HepG2 (cell line): ENCODE data around the gene ASXL1. TPM values are rescaled to one million over a fixed set of nuclear protein-coding genes. Genes with fewer than 3 reads are reported as not detected.

Experiments
- EED ChIP-seq: sonication (generic); formaldehyde crosslinking; IDR thresholded peaks from 2 replicates; pipeline ENCODE4 v1.5.0; 2020; ENCODE audit warnings: mild to moderate bottlenecking, missing genetic modification reagents
- KLF13 ChIP-seq: sonication (generic); formaldehyde crosslinking; IDR thresholded peaks from 2 replicates; pipeline ENCODE4 v1.4.0; 2020; ENCODE audit warnings: mild to moderate bottlenecking, missing genetic modification reagents
- NR2F1 ChIP-seq, 2 experiments: fragments of 450-650 bp in 1 of 2; formaldehyde crosslinking in 1 of 2; IDR thresholded peaks; 2 replicates each; pipeline versions ENCODE4 v1.5.0 to v1.6.1; 2016 to 2020; ENCODE audit warnings: mild to moderate bottlenecking in 1 of 2, missing compliant biosample characterization in 1 of 2, missing genetic modification reagents in 1 of 2, moderate library complexity in 1 of 2
- RBFOX2 ChIP-seq: fragments of 200-400 bp; formaldehyde crosslinking; IDR thresholded peaks from 2 replicates; pipeline ENCODE4 v1.6.1; 2017; ENCODE audit warnings: low read depth, mild to moderate bottlenecking, low read length
- RFX5 ChIP-seq: IDR thresholded peaks from 2 replicates; pipeline ENCODE4 v1.6.1; 2011; ENCODE audit warnings: low read depth, low read length, improper control_type of control experiment
- TBL1XR1 ChIP-seq: fragments of 150-350 bp; IDR thresholded peaks from 2 replicates; pipeline ENCODE4 v1.6.1; 2014; ENCODE audit warnings: borderline replicate concordance, low read length; ENCODE audit not compliant: partially characterized antibody
- TERF1 ChIP-seq: sonication (generic); formaldehyde crosslinking; IDR thresholded peaks from 2 replicates; pipeline ENCODE4 v1.8.0; 2022; ENCODE audit warnings: mild to moderate bottlenecking, missing genetic modification reagents, moderate library complexity
- TFE3 ChIP-seq: IDR thresholded peaks from 2 replicates; pipeline ENCODE4 v1.6.1; 2016
- YEATS4 ChIP-seq: sonication (generic); formaldehyde crosslinking; IDR thresholded peaks from 2 replicates; pipeline ENCODE4 v1.4.0; 2020; ENCODE audit warnings: missing genetic modification reagents, borderline replicate concordance
- ZBTB39 ChIP-seq: sonication (generic); formaldehyde crosslinking; IDR thresholded peaks from 2 replicates; pipeline ENCODE4 v1.5.0; 2020; ENCODE audit warnings: missing genetic modification reagents
- ZFP37 ChIP-seq: sonication (generic); formaldehyde crosslinking; IDR thresholded peaks from 2 replicates; pipeline ENCODE4 v1.4.0; 2020; ENCODE audit warnings: missing genetic modification reagents, borderline replicate concordance
- ZNF225 ChIP-seq: sonication (generic); formaldehyde crosslinking; IDR thresholded peaks from 2 replicates; pipeline ENCODE4 v1.4.0; 2020; ENCODE audit warnings: mild to moderate bottlenecking, missing genetic modification reagents
- ZNF546 ChIP-seq: sonication (generic); formaldehyde crosslinking; conservative IDR thresholded peaks from 2 replicates; pipeline ENCODE4 v1.8.1; 2023; ENCODE audit warnings: mild to moderate bottlenecking, missing genetic modification reagents
- ZNF556 ChIP-seq: sonication (generic); formaldehyde crosslinking; IDR thresholded peaks from 2 replicates; pipeline ENCODE4 v1.4.0; 2020; ENCODE audit warnings: mild to moderate bottlenecking, missing genetic modification reagents, borderline replicate concordance
- ZNF761 ChIP-seq: sonication (generic); formaldehyde crosslinking; conservative IDR thresholded peaks from 2 replicates; pipeline ENCODE4 v1.4.0; 2020; ENCODE audit warnings: mild to moderate bottlenecking, missing genetic modification reagents
- ZSCAN12 ChIP-seq: sonication (generic); formaldehyde crosslinking; IDR thresholded peaks from 2 replicates; pipeline ENCODE4 v1.9.0; 2021; ENCODE audit warnings: mild to moderate bottlenecking, missing genetic modification reagents
- ZSCAN25 ChIP-seq: sonication (generic); formaldehyde crosslinking; IDR thresholded peaks from 2 replicates; pipeline ENCODE4 v1.8.0; 2022; ENCODE audit warnings: mild to moderate bottlenecking, missing genetic modification reagents
- polyA plus RNA-seq, 8 experiments: library from polyadenylated mRNA; depleted of rRNA in 3 of 8; stranded (reverse) in 7 of 8; unstranded in 1 of 8; fragments of >200 nt; fragmentation: Illumina TruSeq in 4 of 8; extraction: Trizol in 4 of 8; gene quantifications; 2 replicates each; pipeline versions ENCODE4 v1.2.1 to v1.2.3, GENCODE V29; 2011 to 2016; ENCODE audit warnings: low read depth in 4 of 8, missing spikeins in 1 of 8, mixed read lengths in 1 of 8; ENCODE audit not compliant: insufficient read depth in 1 of 8
- total RNA-seq, 5 experiments: library from RNA; depleted of rRNA; stranded (reverse); fragments of >200 nt; fragmentation: Illumina TruSeq; extraction: Trizol; gene quantifications; 2 replicates each; pipeline ENCODE4 v1.2.3, GENCODE V29; 2016; ENCODE audit warnings: low read depth in 1 of 5
- TF ChIP-seq, protein P1 (sequence below), 2 experiments: sonication (generic) in 1 of 2; formaldehyde crosslinking in 1 of 2; IDR thresholded peaks; 2 replicates each; pipeline versions ENCODE4 v1.5.1 to v1.6.1; 2011 to 2020; ENCODE audit warnings: borderline replicate concordance in 1 of 2, low read depth in 1 of 2, low read length in 1 of 2, mild to moderate bottlenecking in 1 of 2, missing genetic modification reagents in 1 of 2, moderate library complexity in 1 of 2
- TF ChIP-seq, protein P2 (sequence below): sonication (generic); formaldehyde crosslinking; IDR thresholded peaks from 2 replicates; pipeline ENCODE4 v1.9.0; 2021; ENCODE audit warnings: missing genetic modification reagents, borderline replicate concordance
- TF ChIP-seq, protein P3 (sequence below): IDR thresholded peaks from 2 replicates; pipeline ENCODE4 v1.6.1; 2018; ENCODE audit warnings: missing genetic modification reagents

The ASXL1 gene
- total and polyA plus RNA-seq, 2 of the 13 experiments (the other 11 are each of a cell fraction or from before 2014, with no cell fraction given) = 62.1 to 74.8 TPM

GRCh38 chr20:32344835-32345506, 13.2 kb upstream of the ASXL1 start (continued):
- no peak for TF ChIP-seq ZBTB39
- TF ChIP-seq YEATS4 (CRISPR knock-in tag) = no peak
- TF ChIP-seq ZFP37 = no peak
- no peak for TF ChIP-seq ZSCAN25 (CRISPR knock-in tag)
- no peak for TF ChIP-seq ZNF761 (CRISPR knock-in tag)
- TF ChIP-seq RBFOX2 = no peak
- TF ChIP-seq, protein P1, sequence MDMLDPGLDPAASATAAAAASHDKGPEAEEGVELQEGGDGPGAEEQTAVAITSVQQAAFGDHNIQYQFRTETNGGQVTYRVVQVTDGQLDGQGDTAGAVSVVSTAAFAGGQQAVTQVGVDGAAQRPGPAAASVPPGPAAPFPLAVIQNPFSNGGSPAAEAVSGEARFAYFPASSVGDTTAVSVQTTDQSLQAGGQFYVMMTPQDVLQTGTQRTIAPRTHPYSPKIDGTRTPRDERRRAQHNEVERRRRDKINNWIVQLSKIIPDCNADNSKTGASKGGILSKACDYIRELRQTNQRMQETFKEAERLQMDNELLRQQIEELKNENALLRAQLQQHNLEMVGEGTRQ (IDR thresholded peaks at IDR 0.05; ENCODE audit: low read depth, low read length) = no peak
- TF ChIP-seq, protein P1 (CRISPR knock-in tag; IDR thresholded peaks at IDR 0.05; ENCODE audit: borderline replicate concordance) = no peak
- no peak for TF ChIP-seq NR2F1 (CRISPR knock-in tag; IDR thresholded peaks at IDR 0.05)
- TF ChIP-seq TBL1XR1 = no peak
- TF ChIP-seq TERF1 (CRISPR knock-in tag) = no peak
- TF ChIP-seq, protein P2, sequence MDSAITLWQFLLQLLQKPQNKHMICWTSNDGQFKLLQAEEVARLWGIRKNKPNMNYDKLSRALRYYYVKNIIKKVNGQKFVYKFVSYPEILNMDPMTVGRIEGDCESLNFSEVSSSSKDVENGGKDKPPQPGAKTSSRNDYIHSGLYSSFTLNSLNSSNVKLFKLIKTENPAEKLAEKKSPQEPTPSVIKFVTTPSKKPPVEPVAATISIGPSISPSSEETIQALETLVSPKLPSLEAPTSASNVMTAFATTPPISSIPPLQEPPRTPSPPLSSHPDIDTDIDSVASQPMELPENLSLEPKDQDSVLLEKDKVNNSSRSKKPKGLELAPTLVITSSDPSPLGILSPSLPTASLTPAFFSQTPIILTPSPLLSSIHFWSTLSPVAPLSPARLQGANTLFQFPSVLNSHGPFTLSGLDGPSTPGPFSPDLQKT = no peak
- TF ChIP-seq ZNF556 (CRISPR knock-in tag) = peak; percentile 40; the same call in 1 of the 2 replicates
- TF ChIP-seq TFE3 (CRISPR knock-in tag) = peak; percentile 65; the same call in 1 of the 2 replicates
- TF ChIP-seq ZSCAN12 = no peak
- TF ChIP-seq ZNF546 = no peak
- no peak for TF ChIP-seq EED (CRISPR knock-in tag)
- TF ChIP-seq KLF13 (CRISPR knock-in tag) = no peak
- TF ChIP-seq ZNF225 (CRISPR knock-in tag) = no peak
- TF ChIP-seq RFX5 = no peak
- TF ChIP-seq, protein P3, sequence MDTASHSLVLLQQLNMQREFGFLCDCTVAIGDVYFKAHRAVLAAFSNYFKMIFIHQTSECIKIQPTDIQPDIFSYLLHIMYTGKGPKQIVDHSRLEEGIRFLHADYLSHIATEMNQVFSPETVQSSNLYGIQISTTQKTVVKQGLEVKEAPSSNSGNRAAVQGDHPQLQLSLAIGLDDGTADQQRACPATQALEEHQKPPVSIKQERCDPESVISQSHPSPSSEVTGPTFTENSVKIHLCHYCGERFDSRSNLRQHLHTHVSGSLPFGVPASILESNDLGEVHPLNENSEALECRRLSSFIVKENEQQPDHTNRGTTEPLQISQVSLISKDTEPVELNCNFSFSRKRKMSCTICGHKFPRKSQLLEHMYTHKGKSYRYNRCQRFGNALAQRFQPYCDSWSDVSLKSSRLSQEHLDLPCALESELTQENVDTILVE = no peak
